22Rv1 (cell line): ENCODE data around the gene PRDM16.

Source experiments
- CTCF ChIP-seq: fragments of 450-650 bp; IDR thresholded peaks from 2 replicates; pipeline ENCODE4 v1.5.1; 2017; ENCODE audit warnings: mild to moderate bottlenecking
- ZFX ChIP-seq: fragments of 450-650 bp; IDR thresholded peaks from 2 replicates; pipeline ENCODE4 v1.6.1; 2017; ENCODE audit warnings: antibody characterized with exemption, borderline replicate concordance

DNA sequence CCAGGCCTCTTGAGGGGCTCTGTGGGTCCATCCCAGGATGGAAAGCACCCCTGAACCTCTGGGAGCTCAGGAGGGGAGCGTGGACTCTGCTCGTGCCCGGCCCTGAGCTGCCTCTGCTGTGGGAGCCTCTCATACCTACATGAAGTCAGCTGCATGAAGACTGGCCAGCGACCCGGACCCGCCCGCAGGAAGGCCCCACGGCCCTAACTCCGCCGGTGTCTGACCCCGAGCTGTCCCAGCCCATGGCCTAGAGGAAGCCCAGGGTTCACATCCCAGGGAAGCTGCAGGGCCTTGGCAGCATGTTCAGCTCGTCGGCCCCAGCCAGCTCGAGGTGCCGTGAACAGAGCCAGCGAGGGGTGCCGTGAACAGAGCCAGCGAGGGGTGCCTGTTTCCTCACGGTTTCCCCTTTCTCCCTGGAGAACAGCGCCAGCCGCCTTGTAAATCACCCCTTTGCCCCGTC is 207.4 kb downstream of the PRDM16 start:
- TF ChIP-seq CTCF (no peak), ZFX (no peak)
